SK-N-SH treated with all-trans-retinoic acid at 6 μM for 48 hours (cell line): ENCODE measurements around the gene ERGIC1.

Experiments used
- ATAC-seq: fragments of 200-7000 bp; cut with Tn5 transposase; 3 replicates; pipeline ENCODE4 v1.9.1; 2020; ENCODE audit warnings: mild to moderate bottlenecking, moderate library complexity
- ARNTL ChIP-seq: fragments of 450-650 bp; formaldehyde crosslinking; IDR thresholded peaks from 2 replicates; pipeline ENCODE4 v1.5.0; 2020; ENCODE audit warnings: low read depth, mild to moderate bottlenecking, moderate library complexity, borderline replicate concordance
- BACH2 ChIP-seq: fragments of 250-450 bp; sonication (Bioruptor Pico); IDR thresholded peaks from 2 replicates; pipeline ENCODE4 v1.9.0; 2021; ENCODE audit warnings: mild to moderate bottlenecking, borderline replicate concordance
- CSDC2 ChIP-seq: fragments of 250-450 bp; sonication (Bioruptor Pico); IDR thresholded peaks from 2 replicates; pipeline ENCODE4 v1.5.0; 2020; ENCODE audit warnings: mild to moderate bottlenecking, moderate library complexity
- ESRRG ChIP-seq: fragments of 250-450 bp; sonication (Bioruptor Pico); IDR thresholded peaks from 2 replicates; pipeline ENCODE4 v1.6.1; 2021; ENCODE audit warnings: mild to moderate bottlenecking
- GLIS3 ChIP-seq: fragments of 250-450 bp; sonication (Bioruptor Pico); IDR thresholded peaks from 2 replicates; pipeline ENCODE4 v1.5.0; 2020; ENCODE audit warnings: mild to moderate bottlenecking, moderate library complexity
- ISL1 ChIP-seq: fragments of 250-450 bp; sonication (Bioruptor Pico); IDR thresholded peaks from 2 replicates; pipeline ENCODE4 v2.1.2; 2022; ENCODE audit warnings: mild to moderate bottlenecking, moderate library complexity
- OSR1 ChIP-seq: fragments of 250-450 bp; sonication (Bioruptor Pico); IDR thresholded peaks from 2 replicates; pipeline ENCODE4 v1.8.0; 2022; ENCODE audit warnings: moderate library complexity, mild to moderate bottlenecking, inconsistent platforms
- PPARA ChIP-seq: fragments of 250-450 bp; sonication (Bioruptor Pico); IDR thresholded peaks from 2 replicates; pipeline ENCODE4 v1.5.0; 2020; ENCODE audit warnings: mild to moderate bottlenecking, borderline replicate concordance
- RARB ChIP-seq: fragments of 250-450 bp; sonication (Bioruptor Pico); IDR thresholded peaks from 2 replicates; pipeline ENCODE4 v1.8.0; 2021; ENCODE audit warnings: mild to moderate bottlenecking, moderate library complexity
- SNAI2 ChIP-seq: fragments of 250-450 bp; sonication (Bioruptor Pico); IDR thresholded peaks from 2 replicates; pipeline ENCODE4 v1.5.0; 2020; ENCODE audit warnings: mild to moderate bottlenecking, moderate library complexity
- TCF4 ChIP-seq: fragments of 250-450 bp; sonication (Bioruptor Pico); IDR thresholded peaks from 2 replicates; pipeline ENCODE4 v1.8.0; 2021; ENCODE audit warnings: mild to moderate bottlenecking, moderate library complexity, borderline replicate concordance
- TOX ChIP-seq: fragments of 250-450 bp; sonication (Bioruptor Pico); IDR thresholded peaks from 2 replicates; pipeline ENCODE4 v1.8.0; 2021; ENCODE audit warnings: mild to moderate bottlenecking, moderate library complexity, borderline replicate concordance
- ZC3H10 ChIP-seq: fragments of 250-450 bp; sonication (Bioruptor Pico); IDR thresholded peaks from 2 replicates; pipeline ENCODE4 v1.5.1; 2021; ENCODE audit warnings: mild to moderate bottlenecking, moderate library complexity
- ZFP3 ChIP-seq: fragments of 250-450 bp; sonication (Bioruptor Pico); IDR thresholded peaks from 2 replicates; pipeline ENCODE4 v1.5.0; 2020; ENCODE audit warnings: mild to moderate bottlenecking, moderate library complexity
- ZFP30 ChIP-seq: fragments of 450-650 bp; formaldehyde crosslinking; IDR thresholded peaks from 2 replicates; pipeline ENCODE4 v1.5.0; 2022; ENCODE audit warnings: mild to moderate bottlenecking, moderate library complexity
- ZNF565 ChIP-seq: fragments of 450-650 bp; formaldehyde crosslinking; conservative IDR thresholded peaks from 2 replicates; pipeline ENCODE4 v1.5.0; 2020; ENCODE audit warnings: low read depth, mild to moderate bottlenecking, moderate library complexity
- ZNF70 ChIP-seq: fragments of 450-650 bp; formaldehyde crosslinking; IDR thresholded peaks from 2 replicates; pipeline ENCODE4 v1.5.0; 2020; ENCODE audit warnings: mild to moderate bottlenecking, moderate library complexity
- ZNF8 ChIP-seq: fragments of 450-650 bp; formaldehyde crosslinking; IDR thresholded peaks from 2 replicates; pipeline ENCODE4 v1.5.0; 2020; ENCODE audit warnings: mild to moderate bottlenecking, moderate library complexity
- TF ChIP-seq, protein P1 (sequence below): fragments of 250-450 bp; sonication (Bioruptor Pico); IDR thresholded peaks from 2 replicates; pipeline ENCODE4 v1.5.1; 2020; ENCODE audit warnings: low read depth, mild to moderate bottlenecking, moderate library complexity
- TF ChIP-seq, protein P2 (sequence below): fragments of 250-450 bp; sonication (Bioruptor Pico); IDR thresholded peaks from 2 replicates; pipeline ENCODE4 v1.8.0; 2021; ENCODE audit warnings: low read depth, mild to moderate bottlenecking, moderate library complexity, borderline replicate concordance
- TF ChIP-seq, protein P3 (sequence below): fragments of 250-450 bp; sonication (Bioruptor Pico); IDR thresholded peaks from 2 replicates; pipeline ENCODE4 v1.8.0; 2020; ENCODE audit warnings: mild to moderate bottlenecking, moderate library complexity, borderline replicate concordance
- TF ChIP-seq, protein P4 (sequence below): fragments of 250-450 bp; sonication (Bioruptor Pico); IDR thresholded peaks from 2 replicates; pipeline ENCODE4 v1.5.0; 2020; ENCODE audit warnings: mild to moderate bottlenecking, moderate library complexity

ERGIC1 gene

DNA sequence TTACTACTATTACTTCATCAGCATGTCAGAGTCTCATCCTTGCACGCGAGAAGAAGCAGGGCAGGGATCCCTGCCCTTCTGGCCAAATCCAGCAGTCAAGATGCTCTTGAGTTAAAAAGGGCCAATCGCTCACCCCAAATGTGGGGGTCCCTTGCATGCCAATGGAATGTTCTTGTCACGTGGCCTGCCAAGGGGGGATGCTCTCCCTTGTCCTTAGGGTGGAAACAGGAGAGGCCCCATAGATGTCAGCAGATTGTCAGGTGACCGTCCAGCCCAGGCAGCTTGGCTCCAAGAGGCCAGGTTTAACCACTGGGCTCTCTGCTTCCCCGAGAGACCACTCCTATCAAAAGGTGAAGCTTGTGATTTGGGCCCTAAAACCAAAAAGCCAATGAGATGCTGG is 37.7 kb upstream of the ERGIC1 start:
- no peak for TF ChIP-seq PPARA (CRISPR knock-in tag)
- TF ChIP-seq TOX (CRISPR knock-in tag), result no peak
- TF ChIP-seq OSR1 (CRISPR knock-in tag), result no peak
- TF ChIP-seq BACH2 (CRISPR knock-in tag), result no peak
- no peak for TF ChIP-seq RARB (CRISPR knock-in tag)
- TF ChIP-seq, protein P1, sequence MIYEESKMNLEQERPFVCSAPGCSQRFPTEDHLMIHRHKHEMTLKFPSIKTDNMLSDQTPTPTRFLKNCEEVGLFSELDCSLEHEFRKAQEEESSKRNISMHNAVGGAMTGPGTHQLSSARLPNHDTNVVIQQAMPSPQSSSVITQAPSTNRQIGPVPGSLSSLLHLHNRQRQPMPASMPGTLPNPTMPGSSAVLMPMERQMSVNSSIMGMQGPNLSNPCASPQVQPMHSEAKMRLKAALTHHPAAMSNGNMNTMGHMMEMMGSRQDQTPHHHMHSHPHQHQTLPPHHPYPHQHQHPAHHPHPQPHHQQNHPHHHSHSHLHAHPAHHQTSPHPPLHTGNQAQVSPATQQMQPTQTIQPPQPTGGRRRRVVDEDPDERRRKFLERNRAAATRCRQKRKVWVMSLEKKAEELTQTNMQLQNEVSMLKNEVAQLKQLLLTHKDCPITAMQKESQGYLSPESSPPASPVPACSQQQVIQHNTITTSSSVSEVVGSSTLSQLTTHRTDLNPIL, result no peak
- TF ChIP-seq ARNTL, result no peak
- no peak for TF ChIP-seq ZC3H10 (CRISPR knock-in tag)
- ATAC-seq, result no peak

DNA sequence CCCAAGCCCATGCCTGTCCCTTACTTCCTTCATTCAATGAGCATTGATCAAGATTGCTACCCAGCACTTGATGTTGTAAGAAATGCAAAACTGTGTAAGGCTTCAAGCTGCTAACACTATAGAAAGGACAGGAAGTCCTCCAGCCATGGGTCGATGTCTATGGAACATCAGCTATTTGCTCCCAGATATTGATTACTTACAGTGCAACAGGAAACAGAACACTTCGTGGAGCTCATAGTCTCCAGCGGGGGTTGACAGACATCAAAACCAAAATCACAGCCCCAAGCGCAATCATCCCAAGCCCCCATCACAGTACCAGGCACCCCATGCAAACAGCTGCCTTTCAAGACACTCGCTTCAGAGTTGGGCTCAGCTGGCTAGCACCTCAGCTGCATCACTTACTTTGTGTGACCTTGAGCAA is 36.3 kb upstream of the ERGIC1 start:
- TF ChIP-seq, protein P2, sequence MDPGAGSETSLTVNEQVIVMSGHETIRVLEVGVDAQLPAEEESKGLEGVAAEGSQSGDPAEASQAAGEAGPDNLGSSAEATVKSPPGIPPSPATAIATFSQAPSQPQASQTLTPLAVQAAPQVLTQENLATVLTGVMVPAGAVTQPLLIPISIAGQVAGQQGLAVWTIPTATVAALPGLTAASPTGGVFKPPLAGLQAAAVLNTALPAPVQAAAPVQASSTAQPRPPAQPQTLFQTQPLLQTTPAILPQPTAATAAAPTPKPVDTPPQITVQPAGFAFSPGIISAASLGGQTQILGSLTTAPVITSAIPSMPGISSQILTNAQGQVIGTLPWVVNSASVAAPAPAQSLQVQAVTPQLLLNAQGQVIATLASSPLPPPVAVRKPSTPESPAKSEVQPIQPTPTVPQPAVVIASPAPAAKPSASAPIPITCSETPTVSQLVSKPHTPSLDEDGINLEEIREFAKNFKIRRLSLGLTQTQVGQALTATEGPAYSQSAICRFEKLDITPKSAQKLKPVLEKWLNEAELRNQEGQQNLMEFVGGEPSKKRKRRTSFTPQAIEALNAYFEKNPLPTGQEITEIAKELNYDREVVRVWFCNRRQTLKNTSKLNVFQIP (CRISPR knock-in tag), result no peak
- TF ChIP-seq ZNF70 (CRISPR knock-in tag) (no peak), BACH2 (CRISPR knock-in tag) (no peak), GLIS3 (no peak), ISL1 (CRISPR knock-in tag) (no peak), ARNTL (no peak), ESRRG (CRISPR knock-in tag) (no peak), ZFP30 (CRISPR knock-in tag) (no peak), TOX (CRISPR knock-in tag) (no peak), CSDC2 (CRISPR knock-in tag) (no peak), ZC3H10 (CRISPR knock-in tag) (no peak), ZNF8 (CRISPR knock-in tag) (no peak), SNAI2 (CRISPR knock-in tag) (no peak), RARB (CRISPR knock-in tag) (no peak), PPARA (CRISPR knock-in tag) (no peak), TCF4 (CRISPR knock-in tag) (no peak), ZFP3 (no peak)
- TF ChIP-seq, protein P1, result no peak
- TF ChIP-seq, protein P3, sequence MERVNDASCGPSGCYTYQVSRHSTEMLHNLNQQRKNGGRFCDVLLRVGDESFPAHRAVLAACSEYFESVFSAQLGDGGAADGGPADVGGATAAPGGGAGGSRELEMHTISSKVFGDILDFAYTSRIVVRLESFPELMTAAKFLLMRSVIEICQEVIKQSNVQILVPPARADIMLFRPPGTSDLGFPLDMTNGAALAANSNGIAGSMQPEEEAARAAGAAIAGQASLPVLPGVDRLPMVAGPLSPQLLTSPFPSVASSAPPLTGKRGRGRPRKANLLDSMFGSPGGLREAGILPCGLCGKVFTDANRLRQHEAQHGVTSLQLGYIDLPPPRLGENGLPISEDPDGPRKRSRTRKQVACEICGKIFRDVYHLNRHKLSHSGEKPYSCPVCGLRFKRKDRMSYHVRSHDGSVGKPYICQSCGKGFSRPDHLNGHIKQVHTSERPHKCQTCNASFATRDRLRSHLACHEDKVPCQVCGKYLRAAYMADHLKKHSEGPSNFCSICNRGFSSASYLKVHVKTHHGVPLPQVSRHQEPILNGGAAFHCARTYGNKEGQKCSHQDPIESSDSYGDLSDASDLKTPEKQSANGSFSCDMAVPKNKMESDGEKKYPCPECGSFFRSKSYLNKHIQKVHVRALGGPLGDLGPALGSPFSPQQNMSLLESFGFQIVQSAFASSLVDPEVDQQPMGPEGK (CRISPR knock-in tag), result no peak
- TF ChIP-seq, protein P4, sequence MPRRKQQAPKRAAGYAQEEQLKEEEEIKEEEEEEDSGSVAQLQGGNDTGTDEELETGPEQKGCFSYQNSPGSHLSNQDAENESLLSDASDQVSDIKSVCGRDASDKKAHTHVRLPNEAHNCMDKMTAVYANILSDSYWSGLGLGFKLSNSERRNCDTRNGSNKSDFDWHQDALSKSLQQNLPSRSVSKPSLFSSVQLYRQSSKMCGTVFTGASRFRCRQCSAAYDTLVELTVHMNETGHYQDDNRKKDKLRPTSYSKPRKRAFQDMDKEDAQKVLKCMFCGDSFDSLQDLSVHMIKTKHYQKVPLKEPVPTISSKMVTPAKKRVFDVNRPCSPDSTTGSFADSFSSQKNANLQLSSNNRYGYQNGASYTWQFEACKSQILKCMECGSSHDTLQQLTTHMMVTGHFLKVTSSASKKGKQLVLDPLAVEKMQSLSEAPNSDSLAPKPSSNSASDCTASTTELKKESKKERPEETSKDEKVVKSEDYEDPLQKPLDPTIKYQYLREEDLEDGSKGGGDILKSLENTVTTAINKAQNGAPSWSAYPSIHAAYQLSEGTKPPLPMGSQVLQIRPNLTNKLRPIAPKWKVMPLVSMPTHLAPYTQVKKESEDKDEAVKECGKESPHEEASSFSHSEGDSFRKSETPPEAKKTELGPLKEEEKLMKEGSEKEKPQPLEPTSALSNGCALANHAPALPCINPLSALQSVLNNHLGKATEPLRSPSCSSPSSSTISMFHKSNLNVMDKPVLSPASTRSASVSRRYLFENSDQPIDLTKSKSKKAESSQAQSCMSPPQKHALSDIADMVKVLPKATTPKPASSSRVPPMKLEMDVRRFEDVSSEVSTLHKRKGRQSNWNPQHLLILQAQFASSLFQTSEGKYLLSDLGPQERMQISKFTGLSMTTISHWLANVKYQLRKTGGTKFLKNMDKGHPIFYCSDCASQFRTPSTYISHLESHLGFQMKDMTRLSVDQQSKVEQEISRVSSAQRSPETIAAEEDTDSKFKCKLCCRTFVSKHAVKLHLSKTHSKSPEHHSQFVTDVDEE (CRISPR knock-in tag), result no peak
- ATAC-seq, result no peak

DNA sequence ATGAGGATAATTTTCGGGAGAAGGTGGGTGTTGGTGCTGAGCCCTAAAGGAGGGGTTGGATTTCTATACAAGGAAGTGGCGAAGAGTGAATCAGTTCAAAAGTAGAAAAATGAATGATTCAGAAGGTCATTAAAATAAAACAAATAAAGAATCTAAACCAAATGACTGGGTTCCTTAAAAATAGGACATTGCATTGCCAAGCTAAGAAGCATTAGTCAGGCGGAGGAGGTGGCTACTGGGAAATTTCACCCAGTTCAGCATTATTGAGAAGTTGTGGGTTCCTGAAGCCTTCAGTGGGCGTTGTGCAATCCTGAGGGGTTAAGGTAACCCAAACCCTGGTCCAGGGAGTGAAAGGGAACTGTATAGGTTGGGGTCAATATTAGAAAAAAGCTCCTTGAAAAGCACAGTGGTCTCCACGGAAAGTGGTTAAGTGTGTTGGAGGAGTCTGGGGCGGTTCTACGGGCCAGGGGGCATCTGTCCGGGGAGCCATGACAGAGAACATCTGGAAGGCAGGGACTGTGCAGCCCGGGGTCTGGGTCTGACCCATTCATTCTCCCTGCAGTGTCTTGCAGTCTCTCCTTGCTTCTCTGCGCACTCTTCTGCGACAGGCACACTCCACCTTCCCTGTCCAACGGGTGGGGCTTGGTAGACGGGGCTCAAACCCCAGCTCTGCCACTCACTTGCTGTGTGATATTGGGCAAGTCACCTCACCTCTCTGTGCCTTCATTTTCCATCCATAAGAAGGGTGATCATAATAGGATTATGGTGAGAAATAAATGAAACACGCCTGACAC is 35.4 kb upstream of the ERGIC1 start:
- ATAC-seq, result peak; percentile 35
- TF ChIP-seq PPARA (CRISPR knock-in tag) (no peak), ESRRG (CRISPR knock-in tag) (no peak), SNAI2 (CRISPR knock-in tag) (no peak), ZNF70 (CRISPR knock-in tag) (no peak), ZNF8 (CRISPR knock-in tag) (no peak), ZNF565 (CRISPR knock-in tag) (no peak), BACH2 (CRISPR knock-in tag) (no peak), TOX (CRISPR knock-in tag) (no peak)
- TF ChIP-seq, protein P3 (CRISPR knock-in tag), result no peak
- TF ChIP-seq, protein P2 (CRISPR knock-in tag), result no peak
